Activated B cell treated with CpG ODN at 0.5 μM for 24 hours (primary cell): Measurements from ENCODE around the gene TM2D1. TPM values are rescaled to one million over a fixed set of nuclear protein-coding genes. Genes with fewer than 3 reads are reported as not detected.
A peak's percentile ranks its signal among the peaks of the same experiment; 100 is the strongest.

Experiments
- ATAC-seq: fragments of 200-7000 bp; cut with Tn5 transposase; one replicate; pipeline ENCODE4 v1.10.0; 2021; ENCODE audit warnings: low read depth, mild to moderate bottlenecking, moderate library complexity
- CTCF ChIA-PET: fragments of 350-600 bp; sonication (Branson Sonifier 250); formaldehyde crosslinking; loops from one replicate; lab custom pipeline; 2021; ENCODE audit warnings: antibody characterized with exemption; lab: Charles Lee
- POLR2A ChIA-PET: fragments of 350-600 bp; sonication (Branson Sonifier 250); formaldehyde crosslinking; loops from one replicate; lab custom pipeline; 2021; ENCODE audit warnings: antibody characterized with exemption; lab: Charles Lee
- DNase-seq: peaks from one replicate; pipeline ENCODE4 v3.0.0; 2022
- H3K27ac Mint-ChIP-seq: one replicate; pipeline ENCODE4 v1.8.0; 2020; ENCODE audit warnings: mixed read lengths
- H3K27me3 Mint-ChIP-seq: one replicate; pipeline ENCODE4 v1.8.0; 2021; ENCODE audit warnings: mixed read lengths
- H3K36me3 Mint-ChIP-seq: one replicate; pipeline ENCODE4 v1.8.0; 2021; ENCODE audit warnings: low read depth, mixed read lengths
- H3K4me1 Mint-ChIP-seq: one replicate; pipeline ENCODE4 v1.8.0; 2021; ENCODE audit warnings: mixed read lengths
- H3K4me3 Mint-ChIP-seq: one replicate; pipeline ENCODE4 v1.8.0; 2020; ENCODE audit warnings: mild to moderate bottlenecking, mixed read lengths
- H3K9me3 Mint-ChIP-seq: one replicate; pipeline ENCODE4 v1.8.0; 2020; ENCODE audit warnings: mixed read lengths
- CTCF ChIP-seq: fragments of 200-600 bp; IDR thresholded peaks from one replicate; pipeline ENCODE4 v1.8.0; 2022; ENCODE audit warnings: antibody characterized with exemption, mild to moderate bottlenecking
- intact Hi-C: fragments of 100-400 bp; cut with micrococcal nuclease; formaldehyde crosslinking; loops from one replicate; pipeline ENCODE4 v1.15.1; 2024
- total RNA-seq: library from RNA; stranded (reverse); gene quantifications from 2 replicates; pipeline ENCODE4 v1.2.3, GENCODE V29; 2022

The TM2D1 gene
- total RNA-seq, result 33.6 and 41.4 TPM in 2 replicates

GRCh38 chr1:61724813-61725694 is at the start of gene TM2D1:
TSS of gene TM2D1 (minus strand) at chr1:61725141. CDS start at chr1:61725120, 21 bp downstream.
- ChIA-PET CTCF (no interaction called here), POLR2A (interaction anchor here (0.6 to 1.2 kb wide), 5 partner anchors 15 to 961 kb away, joined by 3 to 6 read pairs (median 4); partner anchors contain the start of gene PATJ)
- no peak for TF ChIP-seq CTCF

GRCh38 chr1:61770131-61770530 is 45.2 kb upstream of the TM2D1 start:
- Mint-ChIP-seq H3K27me3 (no peaks in the 10 kb centered on the region), H3K9me3 (no peaks in the 10 kb centered on the region), H3K36me3 (peaks cover 46% of the 10 kb centered on the region), H3K4me1 (no peaks in the 10 kb centered on the region), H3K27ac (no peak overlapping the region), H3K4me3 (no peak overlapping the region)
- no peak for TF ChIP-seq CTCF
- ChIA-PET CTCF (no interaction called here), POLR2A (no interaction called here)
- intact Hi-C loops, result no loop called here
- no peak for DNase-seq
- no peak for ATAC-seq

More at GRCh38 chr1:61724813-61725694, at the start of gene TM2D1:
- Mint-ChIP-seq H3K36me3 (peaks cover 22% of the 10 kb centered on the region), H3K4me3 (peak within 1 kb of the TSS; percentile 99), H3K27ac (peak within 1 kb of the TSS; percentile 98), H3K27me3 (no peaks in the 10 kb centered on the region), H3K9me3 (no peaks in the 10 kb centered on the region), H3K4me1 (peaks cover 20% of the 10 kb centered on the region)
- ATAC-seq, result peak; percentile 97
- DNase-seq, result peak; percentile 81
- intact Hi-C loops, result loop anchor here (1.0 to 10.0 kb wide), 6 partner anchors 17 to 1867 kb away; partner anchors contain the start of genes ATG4C, EFCAB7, ITGB3BP and PATJ

- POLR2A ChIA-PET, result no interaction called here
- CTCF ChIA-PET, result no interaction called here
- H3K9me3 Mint-ChIP-seq, result no peaks in the 10 kb centered on the region
- intact Hi-C loops, result no loop called here
- peaks cover 4% of the 10 kb centered on the region for H3K36me3 Mint-ChIP-seq
- H3K27me3 Mint-ChIP-seq, result no peaks in the 10 kb centered on the region
- DNase-seq (no peak), ATAC-seq (no peak)
- no peak for TF ChIP-seq CTCF
- H3K27ac Mint-ChIP-seq, result no peak overlapping the region
- H3K4me3 Mint-ChIP-seq, result no peak overlapping the region
- no peaks in the 10 kb centered on the region for H3K4me1 Mint-ChIP-seq
These were observed 33.0 kb upstream of the TM2D1 start for GRCh38 chr1:61757950-61758349.

GRCh38 chr1:61756773-61757172 is 31.8 kb upstream of the TM2D1 start:
- Mint-ChIP-seq H3K4me3 (no peak overlapping the region), H3K9me3 (no peaks in the 10 kb centered on the region), H3K27me3 (no peaks in the 10 kb centered on the region), H3K4me1 (no peaks in the 10 kb centered on the region), H3K36me3 (peaks cover 4% of the 10 kb centered on the region), H3K27ac (no peak overlapping the region)
- no peak for DNase-seq
- no peak for TF ChIP-seq CTCF
- ATAC-seq, result no peak
- ChIA-PET CTCF (no interaction called here), POLR2A (no interaction called here)
- intact Hi-C loops, result no loop called here

- no peaks in the 10 kb centered on the region for H3K27me3 Mint-ChIP-seq
- H3K4me3 Mint-ChIP-seq, result no peak overlapping the region
- ChIA-PET CTCF (no interaction called here), POLR2A (no interaction called here)
- TF ChIP-seq CTCF, result no peak
- H3K36me3 Mint-ChIP-seq, result peaks cover 2% of the 10 kb centered on the region
- no peak for ATAC-seq
- no peaks in the 10 kb centered on the region for H3K4me1 Mint-ChIP-seq
- intact Hi-C loops, result no loop called here
- no peaks in the 10 kb centered on the region for H3K9me3 Mint-ChIP-seq
- DNase-seq, result no peak
- H3K27ac Mint-ChIP-seq, result no peak overlapping the region
These were observed 29.6 kb upstream of the TM2D1 start for GRCh38 chr1:61754545-61754944.
